Tibial artery (tissue), 4 donors: ENCODE results near the gene PARD6A.

Source experiments
- DNase-seq, 2 donors: peaks; one replicate each; pipeline ENCODE4 v3.0.0-alpha.2; 2019
- H3K27ac ChIP-seq, 2 donors: fragments of 200-600 bp; sonication (generic) in 1 of 2; 1 replicate in 1 of 2; 2 replicates in 1 of 2; pipeline ENCODE4 v1.5.1; 2018 to 2019; ENCODE audit warnings: mild to moderate bottlenecking in 1 of 2
- H3K27me3 ChIP-seq, 2 donors: fragments of 200-600 bp; sonication (generic) in 1 of 2; one replicate each; pipeline versions ENCODE4 v1.5.1 to v1.6.0; 2016 to 2019
- H3K36me3 ChIP-seq, 3 donors: fragments of 200-600 bp; sonication (generic) in 2 of 3; one replicate each; pipeline ENCODE4 v1.5.1; 2016 to 2019; ENCODE audit warnings: mild to moderate bottlenecking in 2 of 3
- H3K4me1 ChIP-seq, 4 donors: fragments of 200-600 bp; sonication (generic) in 2 of 4; 1 replicate in 3 of 4; 2 replicates in 1 of 4; pipeline ENCODE4 v1.5.1; 2016 to 2019
- H3K4me3 ChIP-seq, 2 donors: fragments of 200-600 bp; sonication (generic) in 1 of 2; 1 replicate in 1 of 2; 2 replicates in 1 of 2; pipeline ENCODE4 v1.5.1; 2018 to 2019; ENCODE audit warnings: mild to moderate bottlenecking in 2 of 2
- H3K9me3 ChIP-seq, 3 donors: fragments of 200-600 bp; sonication (generic) in 1 of 3; one replicate each; pipeline ENCODE4 v1.5.1; 2016 to 2019
- intact Hi-C: fragments of 100-400 bp; cut with DNase I; formaldehyde crosslinking; loops from one replicate; pipeline ENCODE4 v1.15.0; 2023; ENCODE audit warnings: low total_unique reads
- TF ChIP-seq, protein P1 (sequence below), 2 experiments: fragments of 200-600 bp in 1 of 2; fragments of 450-650 bp in 1 of 2; IDR thresholded peaks; one replicate each; pipeline ENCODE4 v1.5.1; 2017 to 2019; ENCODE audit warnings: antibody characterized with exemption in 2 of 2, mild to moderate bottlenecking in 1 of 2, moderate library complexity in 1 of 2

The PARD6A gene

DNA sequence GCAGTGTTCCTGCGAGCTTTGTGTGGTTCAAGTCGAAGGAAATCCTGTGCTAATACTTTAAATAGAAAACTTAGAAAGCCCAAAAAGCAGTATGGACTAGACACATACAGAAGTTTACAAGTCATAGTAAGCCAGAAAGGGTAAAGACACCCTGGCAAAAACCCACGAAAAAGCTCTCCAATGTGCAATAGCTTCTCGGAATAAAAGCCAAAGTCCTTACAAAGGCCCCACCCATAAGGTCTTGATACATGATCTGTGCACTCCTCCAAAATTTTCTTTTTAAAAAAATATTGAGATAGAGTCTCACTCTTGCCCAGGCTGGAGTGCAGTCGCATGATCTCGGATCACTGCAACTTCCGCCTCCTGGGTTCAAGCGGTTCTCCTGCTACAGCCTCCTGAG is 16.2 kb downstream of the PARD6A start:
- intact Hi-C loops: loop anchor here (10.0 kb wide), 1 partner anchor 248 kb away; no protein-coding TSS in a partner anchor
- no peak for DNase-seq
- H3K4me1 ChIP-seq: peaks cover 0 to 31% (median 4%) of the 10 kb centered on the region in 4 donors
- H3K4me3 ChIP-seq: no peak overlapping the region
- no peak overlapping the region for H3K27ac ChIP-seq
- TF ChIP-seq, protein P1, sequence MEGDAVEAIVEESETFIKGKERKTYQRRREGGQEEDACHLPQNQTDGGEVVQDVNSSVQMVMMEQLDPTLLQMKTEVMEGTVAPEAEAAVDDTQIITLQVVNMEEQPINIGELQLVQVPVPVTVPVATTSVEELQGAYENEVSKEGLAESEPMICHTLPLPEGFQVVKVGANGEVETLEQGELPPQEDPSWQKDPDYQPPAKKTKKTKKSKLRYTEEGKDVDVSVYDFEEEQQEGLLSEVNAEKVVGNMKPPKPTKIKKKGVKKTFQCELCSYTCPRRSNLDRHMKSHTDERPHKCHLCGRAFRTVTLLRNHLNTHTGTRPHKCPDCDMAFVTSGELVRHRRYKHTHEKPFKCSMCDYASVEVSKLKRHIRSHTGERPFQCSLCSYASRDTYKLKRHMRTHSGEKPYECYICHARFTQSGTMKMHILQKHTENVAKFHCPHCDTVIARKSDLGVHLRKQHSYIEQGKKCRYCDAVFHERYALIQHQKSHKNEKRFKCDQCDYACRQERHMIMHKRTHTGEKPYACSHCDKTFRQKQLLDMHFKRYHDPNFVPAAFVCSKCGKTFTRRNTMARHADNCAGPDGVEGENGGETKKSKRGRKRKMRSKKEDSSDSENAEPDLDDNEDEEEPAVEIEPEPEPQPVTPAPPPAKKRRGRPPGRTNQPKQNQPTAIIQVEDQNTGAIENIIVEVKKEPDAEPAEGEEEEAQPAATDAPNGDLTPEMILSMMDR (IDR thresholded peaks at IDR 0.05): no peak
- no peaks in the 10 kb centered on the region for H3K27me3 ChIP-seq
- H3K36me3 ChIP-seq: peaks cover 0 to 23% (median 12%) of the 10 kb centered on the region in 3 donors
- no peaks in the 10 kb centered on the region for H3K9me3 ChIP-seq

DNA sequence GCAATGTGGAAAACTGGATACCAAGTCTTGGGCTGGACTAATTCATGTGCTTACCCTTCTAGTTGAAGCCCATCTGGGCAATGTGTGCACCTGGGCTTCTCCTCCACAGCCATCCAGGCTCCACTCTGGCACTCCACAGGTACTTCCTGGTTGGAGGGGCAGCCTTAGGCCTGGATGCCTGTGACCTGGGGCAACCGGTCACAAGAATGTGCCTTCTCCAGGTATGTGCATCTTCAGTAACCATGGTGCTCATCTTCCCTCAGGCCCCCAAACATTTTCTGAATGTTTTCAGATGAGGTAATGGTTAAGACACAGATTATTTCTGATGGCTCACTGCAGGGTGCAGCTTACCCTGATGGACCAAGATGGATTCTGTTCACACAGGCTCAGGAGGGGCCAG is 17.0 kb downstream of the PARD6A start:
- Histone ChIP-seq H3K4me1 (peaks cover 0 to 31% (median 4%) of the 10 kb centered on the region in 4 donors), H3K9me3 (no peaks in the 10 kb centered on the region), H3K27ac (no peak overlapping the region), H3K4me3 (no peak overlapping the region), H3K36me3 (peaks cover 0 to 29% (median 12%) of the 10 kb centered on the region in 3 donors), H3K27me3 (no peaks in the 10 kb centered on the region)
- intact Hi-C loops: loop anchor here (10.0 kb wide), 1 partner anchor 247 kb away; no protein-coding TSS in a partner anchor
- DNase-seq: no peak
- TF ChIP-seq, protein P1 (IDR thresholded peaks at IDR 0.05): no peak

DNA sequence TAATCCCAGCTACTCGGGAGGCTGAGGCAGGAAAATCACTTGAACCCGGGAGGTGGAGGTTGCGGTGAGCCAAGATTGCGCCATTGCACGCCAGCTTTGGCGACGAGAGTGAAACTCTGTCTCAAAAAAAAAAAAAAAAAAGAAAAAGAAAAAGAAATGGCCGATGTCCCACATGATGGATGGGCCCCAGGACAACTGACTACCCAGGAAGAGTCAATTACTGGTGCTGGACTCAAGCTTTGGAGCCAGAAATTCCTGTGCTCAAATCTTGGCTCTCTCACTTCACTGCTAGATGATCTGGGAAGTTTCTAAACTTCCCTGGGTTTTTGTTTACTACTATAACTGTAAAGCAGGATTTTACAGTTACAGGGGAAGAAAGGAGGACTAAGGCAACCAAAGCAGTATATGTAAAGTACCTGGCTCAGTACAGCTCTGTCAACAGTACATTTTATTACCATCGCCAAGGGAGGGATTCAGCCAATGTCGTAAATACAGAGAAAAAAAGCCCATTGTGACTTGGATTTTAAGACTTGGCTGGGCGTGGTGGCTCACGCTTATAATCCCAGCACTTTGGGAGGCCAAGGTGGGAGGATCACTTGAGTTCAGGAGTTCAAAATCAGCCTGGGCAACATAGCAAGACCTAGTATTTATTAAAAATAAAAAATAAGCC is 17.7 kb downstream of the PARD6A start:
- H3K4me1 ChIP-seq: peaks cover 0 to 23% (median 4%) of the 10 kb centered on the region in 4 donors
- H3K27ac ChIP-seq: no peak overlapping the region
- intact Hi-C loops: loop anchor here (10.0 kb wide), 1 partner anchor 246 kb away; no protein-coding TSS in a partner anchor
- H3K9me3 ChIP-seq: no peaks in the 10 kb centered on the region
- no peak for DNase-seq
- TF ChIP-seq, protein P1 (IDR thresholded peaks at IDR 0.05): no peak
- H3K4me3 ChIP-seq: no peak overlapping the region
- H3K27me3 ChIP-seq: no peaks in the 10 kb centered on the region
- peaks cover 0 to 37% (median 12%) of the 10 kb centered on the region in 3 donors for H3K36me3 ChIP-seq

DNA sequence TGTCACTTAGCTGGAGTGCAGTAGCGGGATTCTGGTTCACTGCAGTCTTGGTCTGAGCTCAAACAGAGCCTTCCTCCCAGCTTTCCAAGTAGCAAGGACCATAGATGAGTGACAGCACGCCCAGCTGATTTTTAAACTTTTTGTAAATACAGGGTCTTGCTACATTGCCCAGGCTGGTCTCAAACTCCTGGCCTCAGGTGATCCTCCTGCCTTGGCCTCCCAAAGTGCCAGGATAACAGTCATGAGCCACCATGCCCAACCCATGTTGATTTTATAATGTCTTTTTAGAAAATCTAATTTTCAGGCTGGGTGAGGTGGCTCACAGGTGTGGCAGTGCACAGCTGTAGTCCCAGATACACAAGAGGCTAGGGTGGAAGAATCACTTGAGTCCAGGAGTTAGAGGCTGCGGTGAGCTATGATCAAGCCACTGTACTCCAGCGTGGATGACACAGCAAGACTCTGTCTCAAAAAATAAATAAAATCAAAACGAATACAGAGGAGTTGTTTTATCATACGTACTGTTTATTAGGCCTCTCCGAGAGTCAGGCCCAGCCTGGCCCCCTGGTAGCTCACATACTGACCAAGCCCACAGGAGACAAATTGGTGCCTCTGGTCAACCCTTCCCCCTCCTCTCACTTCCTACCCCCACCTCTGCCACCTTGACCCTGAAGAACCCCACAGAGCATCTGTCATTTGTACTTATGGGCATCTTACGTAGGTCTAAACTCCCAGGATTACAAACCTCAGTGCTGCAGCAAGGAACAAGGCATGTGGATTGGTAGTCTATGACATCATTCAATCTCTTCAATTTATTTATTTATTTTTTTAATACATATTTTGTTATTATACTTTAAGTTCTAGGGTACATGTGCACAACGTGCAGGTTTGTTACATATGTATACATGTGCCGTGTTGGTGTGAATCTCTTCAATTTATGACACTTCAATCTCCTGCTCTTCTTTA is 19.5 kb downstream of the PARD6A start:
- peaks cover 0 to 6% (median 0%) of the 10 kb centered on the region in 4 donors for H3K4me1 ChIP-seq
- H3K27me3 ChIP-seq: no peaks in the 10 kb centered on the region
- TF ChIP-seq, protein P1 (IDR thresholded peaks at IDR 0.05): no peak
- DNase-seq: no peak
- intact Hi-C loops: loop anchor here (10.0 kb wide), 1 partner anchor 245 kb away; no protein-coding TSS in a partner anchor
- no peaks in the 10 kb centered on the region for H3K9me3 ChIP-seq
- H3K27ac ChIP-seq: no peak overlapping the region
- H3K4me3 ChIP-seq: no peak overlapping the region
- peaks cover 1 to 45% (median 20%) of the 10 kb centered on the region in 3 donors for H3K36me3 ChIP-seq

DNA sequence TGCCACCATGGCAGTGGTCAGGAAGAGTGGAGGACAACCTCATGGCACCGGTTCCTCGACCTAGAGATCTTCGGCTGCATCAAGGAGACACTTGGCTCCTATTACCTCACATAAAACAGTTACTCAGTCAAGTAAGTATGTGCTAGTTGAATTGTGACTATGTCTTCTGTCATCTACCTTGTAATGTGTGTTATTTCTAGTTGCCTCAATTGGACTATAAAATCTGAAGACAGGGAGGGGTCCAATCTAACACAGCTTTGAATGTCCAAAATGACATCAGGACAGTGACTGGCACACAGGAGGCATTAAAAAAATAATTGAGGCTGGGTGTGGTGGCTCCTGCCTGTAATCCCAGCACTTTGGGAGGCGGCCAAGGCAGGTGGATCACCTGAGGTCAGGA is 23.0 kb downstream of the PARD6A start:
- TF ChIP-seq, protein P1 (IDR thresholded peaks at IDR 0.05): no peak
- Histone ChIP-seq H3K27ac (no peak overlapping the region), H3K4me1 (no peaks in the 10 kb centered on the region), H3K36me3 (peaks cover 4 to 46% (median 18%) of the 10 kb centered on the region in 3 donors), H3K4me3 (no peak overlapping the region), H3K9me3 (no peaks in the 10 kb centered on the region), H3K27me3 (no peaks in the 10 kb centered on the region)
- intact Hi-C loops: no loop called here
- DNase-seq: no peak
